GM12891 (cell line): ENCODE results near the gene TMEM129.

Experiments used
- PAX5 ChIP-seq: IDR thresholded peaks from 2 replicates; pipeline ENCODE4 v1.6.1; 2011; ENCODE audit warnings: low read length, moderate library complexity, mild to moderate bottlenecking; ENCODE audit not compliant: insufficient read depth, severe bottlenecking
- POLR2A ChIP-seq: IDR thresholded peaks from 2 replicates; pipeline ENCODE4 v1.6.1; 2011; ENCODE audit warnings: low read depth, low read length, control low read depth
- POLR2AphosphoS5 ChIP-seq: IDR thresholded peaks from 2 replicates; pipeline ENCODE4 v1.6.1; 2011; ENCODE audit warnings: low read depth, low read length, control low read depth
- SPI1 ChIP-seq: IDR thresholded peaks from 2 replicates; pipeline ENCODE4 v1.6.1; 2011; ENCODE audit warnings: low read depth, low read length, control low read depth
- TAF1 ChIP-seq: IDR thresholded peaks from 2 replicates; pipeline ENCODE4 v1.6.1; 2011; ENCODE audit warnings: low read depth, low read length, control low read depth

DNA sequence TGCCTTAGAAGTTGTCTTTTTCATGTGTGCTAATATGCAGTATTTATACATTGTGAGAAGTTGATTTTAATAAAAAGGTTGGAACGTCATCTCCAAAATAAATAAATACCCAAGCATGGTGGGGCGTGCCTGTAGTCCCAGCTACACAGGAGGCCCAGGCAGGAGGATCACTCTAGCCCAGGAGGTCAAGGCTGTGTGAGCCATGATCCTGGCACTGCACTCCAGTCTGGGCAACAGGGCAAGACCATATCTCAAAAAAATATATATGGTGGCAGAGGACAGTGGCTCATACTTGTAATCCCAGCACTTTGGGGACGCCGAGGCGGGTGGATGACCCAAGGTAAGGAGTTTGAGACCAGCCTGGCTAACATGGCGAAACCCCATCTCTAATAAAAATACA is 15.4 kb downstream of the TMEM129 start:
- TF ChIP-seq POLR2A (no peak), PAX5 (no peak), SPI1 (no peak), TAF1 (no peak), POLR2AphosphoS5 (no peak)
